Measurements from ENCODE around the gene PTBP2.

GRCh38 chr1:96703186-96703585 lies 18.4 kb upstream of the PTBP2 start:
- TF ChIP-seq CTCF (IDR thresholded peaks at IDR 0.05), result no peak
- no peak for TF ChIP-seq POLR2A (IDR thresholded peaks at IDR 0.05)
- no peak for TF ChIP-seq EP300 (IDR thresholded peaks at IDR 0.05)
